ENCODE data around the gene MDGA2.

DNA sequence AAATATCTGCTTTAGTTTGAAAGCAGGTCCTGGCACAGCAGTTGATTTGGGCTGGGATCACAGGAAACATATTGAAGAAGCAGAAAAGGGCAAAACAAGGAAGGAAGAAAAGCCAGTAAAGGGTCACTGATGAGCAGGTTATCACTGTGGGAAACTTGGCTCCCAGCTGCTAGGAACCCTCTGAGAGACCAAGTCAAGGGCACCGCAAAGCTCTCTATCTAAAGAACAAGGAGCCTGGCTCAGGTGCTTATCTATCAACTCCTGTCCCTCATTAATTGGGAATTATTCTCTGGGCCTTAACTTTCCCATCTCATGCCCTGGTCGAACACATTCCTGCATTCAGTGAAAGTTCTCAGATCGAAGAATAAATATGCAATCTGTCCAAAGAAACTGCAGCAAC, 572.9 kb downstream of the MDGA2 start:
- TF ChIP-seq, protein P1, sequence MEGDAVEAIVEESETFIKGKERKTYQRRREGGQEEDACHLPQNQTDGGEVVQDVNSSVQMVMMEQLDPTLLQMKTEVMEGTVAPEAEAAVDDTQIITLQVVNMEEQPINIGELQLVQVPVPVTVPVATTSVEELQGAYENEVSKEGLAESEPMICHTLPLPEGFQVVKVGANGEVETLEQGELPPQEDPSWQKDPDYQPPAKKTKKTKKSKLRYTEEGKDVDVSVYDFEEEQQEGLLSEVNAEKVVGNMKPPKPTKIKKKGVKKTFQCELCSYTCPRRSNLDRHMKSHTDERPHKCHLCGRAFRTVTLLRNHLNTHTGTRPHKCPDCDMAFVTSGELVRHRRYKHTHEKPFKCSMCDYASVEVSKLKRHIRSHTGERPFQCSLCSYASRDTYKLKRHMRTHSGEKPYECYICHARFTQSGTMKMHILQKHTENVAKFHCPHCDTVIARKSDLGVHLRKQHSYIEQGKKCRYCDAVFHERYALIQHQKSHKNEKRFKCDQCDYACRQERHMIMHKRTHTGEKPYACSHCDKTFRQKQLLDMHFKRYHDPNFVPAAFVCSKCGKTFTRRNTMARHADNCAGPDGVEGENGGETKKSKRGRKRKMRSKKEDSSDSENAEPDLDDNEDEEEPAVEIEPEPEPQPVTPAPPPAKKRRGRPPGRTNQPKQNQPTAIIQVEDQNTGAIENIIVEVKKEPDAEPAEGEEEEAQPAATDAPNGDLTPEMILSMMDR (IDR thresholded peaks at IDR 0.05; ENCODE audit: insufficient read depth, low read depth, low read length): no peak
- TF ChIP-seq EZH2 (IDR thresholded peaks at IDR 0.05; ENCODE audit: insufficient read depth, low read length): no peak
